ENCODE results near the gene MDM2.
A peak's percentile ranks its signal among the peaks of the same experiment; 100 is the strongest.
"Not testable (repeated sequence)": the region's sequence is repeated elsewhere in the genome, so short reads cannot be mapped to it uniquely, and the experiment has no call there.

MDM2 gene

GRCh38 chr12:68806488-68807237, 1.3 kb upstream of the MDM2 start:
- DNase-seq (ENCODE audit: low read depth): no peak
- no peak for TF ChIP-seq CTCF (conservative IDR thresholded peaks at IDR 0.05; ENCODE audit: low read depth, low read length)
- H3K4me3 ChIP-seq (ENCODE audit: low read length): no peak overlapping the region

GRCh38 chr12:68807274-68807575, 752 bp upstream of the MDM2 start:
- H3K4me3 ChIP-seq (ENCODE audit: low read length): peak overlapping the region; percentile 87
- DNase-seq (ENCODE audit: low read depth): not testable (repeated sequence)

GRCh38 chr12:68808388-68809189, 612 bp downstream of the MDM2 start:
- H3K4me3 ChIP-seq (ENCODE audit: low read length): peak overlapping the region; percentile 87
- DNase-seq (ENCODE audit: low read depth): peak; percentile 67
- TF ChIP-seq CTCF (conservative IDR thresholded peaks at IDR 0.05; ENCODE audit: low read depth, low read length): no peak

GRCh38 chr12:68809190-68810026, 1.4 kb downstream of the MDM2 start:
- TF ChIP-seq CTCF (conservative IDR thresholded peaks at IDR 0.05; ENCODE audit: low read depth, low read length): no peak
- no peak for DNase-seq (ENCODE audit: low read depth)
- peak overlapping the region; percentile 87 for H3K4me3 ChIP-seq (ENCODE audit: low read length)

- DNase-seq (ENCODE audit: low read depth): not testable (repeated sequence)
Measured at GRCh38 chr12:68810027-68810389, 2.0 kb downstream of the MDM2 start.

GRCh38 chr12:68811573-68811972, 3.6 kb downstream of the MDM2 start:
- not testable (repeated sequence) for DNase-seq (ENCODE audit: low read depth)
- H3K4me3 ChIP-seq (ENCODE audit: low read length): peak overlapping the region; percentile 29

More at GRCh38 chr12:68810027-68810389, 2.0 kb downstream of the MDM2 start:
- peak overlapping the region; percentile 87 for H3K4me3 ChIP-seq (ENCODE audit: low read length)

GRCh38 chr12:68812553-68813241, 4.7 kb downstream of the MDM2 start:
- no peak for TF ChIP-seq CTCF (conservative IDR thresholded peaks at IDR 0.05; ENCODE audit: low read depth, low read length)
- no peak for DNase-seq (ENCODE audit: low read depth)
- peak overlapping the region; percentile 23 for H3K4me3 ChIP-seq (ENCODE audit: low read length)

GRCh38 chr12:68813242-68813593, 5.2 kb downstream of the MDM2 start:
- no peak for DNase-seq (ENCODE audit: low read depth)
- no peak for TF ChIP-seq CTCF (conservative IDR thresholded peaks at IDR 0.05; ENCODE audit: low read depth, low read length)
- H3K4me3 ChIP-seq (ENCODE audit: low read length): peak overlapping the region; percentile 23
